PC-9 (cell line): ENCODE results near the gene LRP1B. TPM values are rescaled to one million over a fixed set of nuclear protein-coding genes. Genes with fewer than 3 reads are reported as not detected.
"Not testable (repeated sequence)": the region's sequence is repeated elsewhere in the genome, so short reads cannot be mapped to it uniquely, and the experiment has no call there.

ENCODE experiments used
- BruUV-seq: library from RNA; stranded (reverse); fragments of 400-500 nt; replicated peaks from 2 replicates; lab custom pipeline; 2021; lab: Mats Ljungman, UMichigan
- CTCF ChIA-PET: fragments of 300-600 bp; sonication (Branson Sonifier 250); formaldehyde crosslinking; loops from one replicate; lab custom pipeline; 2022; ENCODE audit warnings: antibody characterized with exemption; lab: Charles Lee
- POLR2A ChIA-PET: fragments of 300-600 bp; sonication (Branson Sonifier 250); formaldehyde crosslinking; loops from one replicate; lab custom pipeline; 2022; ENCODE audit warnings: antibody characterized with exemption; ENCODE audit not compliant: unreplicated experiment; lab: Charles Lee
- DNase-seq, 2 experiments: peaks; one replicate each; pipeline versions ENCODE4 v3.0.0 to v3.0.0-alpha.2; 2015 to 2022; ENCODE audit warnings: mixed read lengths in 1 of 2
- H2AFZ ChIP-seq: fragments of 200-600 bp; sonication (generic); 2 replicates; pipeline ENCODE4 v1.8.1; 2017; ENCODE audit warnings: antibody characterized with exemption
- H3F3A ChIP-seq: fragments of 200-600 bp; sonication (generic); 2 replicates; pipeline ENCODE4 v1.8.1; 2017; ENCODE audit warnings: antibody characterized with exemption, mild to moderate bottlenecking, low read depth; ENCODE audit not compliant: insufficient read depth
- H3K27ac ChIP-seq: fragments of 200-600 bp; sonication (generic); 2 replicates; pipeline ENCODE4 v1.6.1; 2016; ENCODE audit warnings: mixed run types
- H3K27me3 ChIP-seq: fragments of 200-600 bp; sonication (generic); 2 replicates; pipeline ENCODE4 v1.6.1; 2016; ENCODE audit warnings: low read depth, mixed run types; ENCODE audit not compliant: insufficient read depth
- H3K36me3 ChIP-seq: fragments of 200-600 bp; sonication (generic); 2 replicates; pipeline ENCODE4 v1.6.1; 2016; ENCODE audit warnings: low read depth, mixed run types
- H3K4me1 ChIP-seq: fragments of 200-600 bp; sonication (generic); replicated peaks from 2 replicates; pipeline ENCODE4 v1.6.1; 2016; ENCODE audit warnings: mixed run types; ENCODE audit not compliant: insufficient read depth
- H3K4me2 ChIP-seq: fragments of 200-600 bp; sonication (generic); 2 replicates; pipeline ENCODE4 v1.6.1; 2017; ENCODE audit warnings: mixed run types
- H3K4me3 ChIP-seq: fragments of 200-600 bp; sonication (generic); 2 replicates; pipeline ENCODE4 v1.6.1; 2016; ENCODE audit warnings: mixed run types
- H3K79me2 ChIP-seq: fragments of 200-600 bp; sonication (generic); 2 replicates; pipeline ENCODE4 v1.6.1; 2017; ENCODE audit warnings: low read depth, mixed run types
- H3K9me2 ChIP-seq: fragments of 200-600 bp; sonication (generic); 2 replicates; pipeline ENCODE4 v1.8.1; 2017; ENCODE audit warnings: mild to moderate bottlenecking; ENCODE audit not compliant: insufficient read depth
- H3K9me3 ChIP-seq: fragments of 200-600 bp; sonication (generic); 2 replicates; pipeline ENCODE4 v1.8.1; 2016; ENCODE audit warnings: low read depth; ENCODE audit not compliant: insufficient read depth
- H4K20me1 ChIP-seq: fragments of 200-600 bp; sonication (generic); 2 replicates; pipeline ENCODE4 v1.8.1; 2017; ENCODE audit not compliant: insufficient read depth
- EZH2 ChIP-seq: fragments of 200-600 bp; sonication (generic); IDR thresholded peaks from 2 replicates; pipeline ENCODE4 v1.8.0; 2017; ENCODE audit warnings: antibody characterized with exemption, low read depth
- intact Hi-C: fragments of 100-400 bp; cut with micrococcal nuclease; formaldehyde crosslinking; loops from one replicate; pipeline ENCODE4 v1.10.0; 2022; ENCODE audit not compliant: unreplicated experiment
- total RNA-seq: library from RNA; stranded (reverse); gene quantifications from 2 replicates; pipeline ENCODE4 v1.2.3, GENCODE V29; 2021
- TF ChIP-seq, protein P1 (sequence below): fragments of 200-600 bp; sonication (generic); conservative IDR thresholded peaks from 2 replicates; pipeline ENCODE4 v1.6.1; 2017; ENCODE audit warnings: mixed run types, antibody characterized with exemption, mild to moderate bottlenecking, moderate library complexity

The LRP1B gene
- total RNA-seq, 1 experiment from 2014 or later = 1.7 TPM

DNA sequence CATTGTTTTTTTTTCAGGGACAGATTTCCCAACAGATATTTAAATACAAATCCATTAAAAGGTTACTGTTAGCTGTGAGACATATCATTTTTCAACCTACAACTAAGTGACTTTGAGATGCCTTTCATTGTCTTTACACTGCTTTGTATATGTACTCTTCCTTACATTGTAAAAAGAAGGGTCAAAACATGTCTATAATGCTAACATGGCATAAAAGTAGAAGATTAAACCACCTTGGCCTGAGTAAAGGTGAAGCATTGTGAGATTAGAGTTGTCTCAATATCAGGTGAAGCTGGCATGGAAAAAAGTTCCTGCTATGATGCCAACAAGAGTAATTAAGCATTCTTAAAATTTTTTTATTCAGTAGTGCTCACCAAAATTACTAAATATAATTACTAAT, 1842.1 kb downstream of the LRP1B start:
- H3K79me2 ChIP-seq = no peaks in the 10 kb centered on the region
- H4K20me1 ChIP-seq = no peaks in the 10 kb centered on the region
- no peak for DNase-seq
- no peaks in the 10 kb centered on the region for H3F3A ChIP-seq
- no peaks in the 10 kb centered on the region; the same call in 1 of the 2 replicates for H3K9me2 ChIP-seq
- ChIA-PET CTCF (no interaction called here), POLR2A (no interaction called here)
- TF ChIP-seq, protein P1, sequence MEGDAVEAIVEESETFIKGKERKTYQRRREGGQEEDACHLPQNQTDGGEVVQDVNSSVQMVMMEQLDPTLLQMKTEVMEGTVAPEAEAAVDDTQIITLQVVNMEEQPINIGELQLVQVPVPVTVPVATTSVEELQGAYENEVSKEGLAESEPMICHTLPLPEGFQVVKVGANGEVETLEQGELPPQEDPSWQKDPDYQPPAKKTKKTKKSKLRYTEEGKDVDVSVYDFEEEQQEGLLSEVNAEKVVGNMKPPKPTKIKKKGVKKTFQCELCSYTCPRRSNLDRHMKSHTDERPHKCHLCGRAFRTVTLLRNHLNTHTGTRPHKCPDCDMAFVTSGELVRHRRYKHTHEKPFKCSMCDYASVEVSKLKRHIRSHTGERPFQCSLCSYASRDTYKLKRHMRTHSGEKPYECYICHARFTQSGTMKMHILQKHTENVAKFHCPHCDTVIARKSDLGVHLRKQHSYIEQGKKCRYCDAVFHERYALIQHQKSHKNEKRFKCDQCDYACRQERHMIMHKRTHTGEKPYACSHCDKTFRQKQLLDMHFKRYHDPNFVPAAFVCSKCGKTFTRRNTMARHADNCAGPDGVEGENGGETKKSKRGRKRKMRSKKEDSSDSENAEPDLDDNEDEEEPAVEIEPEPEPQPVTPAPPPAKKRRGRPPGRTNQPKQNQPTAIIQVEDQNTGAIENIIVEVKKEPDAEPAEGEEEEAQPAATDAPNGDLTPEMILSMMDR = no peak
- no peak for TF ChIP-seq EZH2
- no peak overlapping the region for H3K27ac ChIP-seq
- H3K27me3 ChIP-seq = no peaks in the 10 kb centered on the region
- H3K9me3 ChIP-seq = no peaks in the 10 kb centered on the region
- no peaks in the 10 kb centered on the region for H3K36me3 ChIP-seq
- H2AFZ ChIP-seq = no peak overlapping the region
- intact Hi-C loops = no loop called here
- no peaks in the 10 kb centered on the region for H3K4me1 ChIP-seq
- no TSS peak for BruUV-seq
- no peak overlapping the region for H3K4me3 ChIP-seq
- H3K4me2 ChIP-seq = no peak overlapping the region

DNA sequence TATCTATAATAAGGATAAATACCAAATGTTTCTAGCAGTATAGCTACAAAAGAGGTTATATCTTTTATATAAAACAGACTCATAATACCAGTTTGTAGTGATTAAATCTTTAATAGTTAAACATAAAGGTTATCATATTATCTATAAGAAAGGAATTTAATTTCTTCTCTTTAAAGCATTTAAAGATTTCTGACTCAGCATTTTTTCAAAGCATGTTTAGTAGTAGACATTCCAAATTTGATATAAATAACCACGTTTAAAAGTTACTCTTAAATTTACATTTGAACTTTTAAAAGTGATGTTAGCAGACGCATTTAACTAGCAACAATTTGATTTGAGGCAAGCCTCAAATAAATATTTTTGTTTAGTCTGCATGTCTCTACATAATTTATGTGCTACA, 1842.6 kb downstream of the LRP1B start:
- H3K79me2 ChIP-seq = no peaks in the 10 kb centered on the region
- no peak overlapping the region for H3K27ac ChIP-seq
- no peaks in the 10 kb centered on the region; the same call in 1 of the 2 replicates for H3K9me2 ChIP-seq
- no peaks in the 10 kb centered on the region for H3K27me3 ChIP-seq
- intact Hi-C loops = no loop called here
- no peaks in the 10 kb centered on the region for H3K4me1 ChIP-seq
- H3K36me3 ChIP-seq = no peaks in the 10 kb centered on the region
- no peak overlapping the region for H3K4me2 ChIP-seq
- H2AFZ ChIP-seq = no peak overlapping the region
- no peaks in the 10 kb centered on the region for H4K20me1 ChIP-seq
- ChIA-PET POLR2A (no interaction called here), CTCF (no interaction called here)
- H3K4me3 ChIP-seq = no peak overlapping the region
- BruUV-seq = no TSS peak
- no peaks in the 10 kb centered on the region for H3K9me3 ChIP-seq
- H3F3A ChIP-seq = no peaks in the 10 kb centered on the region
- no peak for DNase-seq
- TF ChIP-seq, protein P1 = no peak
- TF ChIP-seq EZH2 = no peak

DNA sequence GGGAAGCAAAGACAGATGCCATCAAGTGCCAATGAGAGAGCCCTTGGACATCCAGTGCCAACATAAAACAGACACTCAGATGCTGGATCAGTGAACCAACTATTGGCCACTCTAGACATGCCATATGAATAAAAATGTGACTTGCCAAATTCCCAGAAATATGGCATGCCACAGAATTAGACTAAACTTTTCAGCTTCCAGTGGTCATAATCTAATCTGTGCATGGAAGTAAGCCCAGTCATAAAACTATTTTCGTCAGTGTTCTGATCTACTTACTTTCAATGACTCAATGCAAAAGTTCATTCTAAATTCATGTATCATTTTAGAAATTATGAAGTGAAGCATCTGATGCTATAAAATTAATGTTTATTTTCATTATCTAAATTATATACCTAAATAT, 1844.4 kb downstream of the LRP1B start:
- BruUV-seq = no TSS peak

DNA sequence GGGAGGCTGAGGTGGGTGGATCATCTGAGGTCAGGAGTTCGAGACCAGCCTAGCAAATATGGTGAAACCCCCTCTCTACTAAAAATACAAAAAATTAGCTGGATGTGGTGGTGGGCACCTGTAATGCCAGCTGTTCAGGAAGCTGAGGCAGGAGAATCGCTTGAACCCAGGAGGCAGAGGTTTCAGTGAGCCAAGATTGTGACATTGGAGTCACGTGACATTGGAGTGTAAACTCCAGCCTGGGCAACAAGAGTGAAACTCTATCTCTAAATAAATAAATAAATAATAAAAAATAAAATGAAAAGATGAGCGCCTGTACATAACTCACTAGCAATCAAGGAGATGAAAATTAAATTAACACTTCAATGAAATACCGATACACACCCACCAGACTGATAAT, 1853.5 kb downstream of the LRP1B start:
- H3F3A ChIP-seq, H3K27ac ChIP-seq, H3K4me2 ChIP-seq, H3K4me3 ChIP-seq, H3K4me1 ChIP-seq, H3K27me3 ChIP-seq, CTCF ChIA-PET, BruUV-seq, H4K20me1 ChIP-seq, intact Hi-C loops, H3K36me3 ChIP-seq, H3K9me2 ChIP-seq, DNase-seq, H2AFZ ChIP-seq, POLR2A ChIA-PET, H3K9me3 ChIP-seq, H3K79me2 ChIP-seq: not testable (repeated sequence)

More for the DNA sequence above, 1844.4 kb downstream of the LRP1B start:
- Histone ChIP-seq H3K27ac (no peak overlapping the region), H3F3A (no peaks in the 10 kb centered on the region), H3K4me3 (no peak overlapping the region), H3K9me3 (no peaks in the 10 kb centered on the region), H3K4me2 (no peak overlapping the region), H3K9me2 (no peaks in the 10 kb centered on the region; the same call in 1 of the 2 replicates), H3K36me3 (no peaks in the 10 kb centered on the region), H4K20me1 (no peaks in the 10 kb centered on the region), H3K79me2 (no peaks in the 10 kb centered on the region), H3K4me1 (no peaks in the 10 kb centered on the region), H2AFZ (no peak overlapping the region), H3K27me3 (no peaks in the 10 kb centered on the region)
- ChIA-PET POLR2A (no interaction called here), CTCF (no interaction called here)
- intact Hi-C loops = no loop called here
- DNase-seq = no peak
- TF ChIP-seq, protein P1 = no peak
- TF ChIP-seq EZH2 = no peak
